Measurements from ENCODE around the gene CIDEC. TPM values are rescaled to one million over a fixed set of nuclear protein-coding genes. Genes with fewer than 3 reads are reported as not detected.
"Not testable (repeated sequence)": the region's sequence is repeated elsewhere in the genome, so short reads cannot be mapped to it uniquely, and the experiment has no call there.

Gene CIDEC
- total and polyA plus RNA-seq, 9 of the 15 experiments (the other 6 are each of a cell fraction or from before 2014, with no cell fraction given), result not detected

GRCh38 chr3:9896755-9897407 lies 16.8 kb upstream of the CIDEC start:
- DNase-seq (ENCODE audit: extremely low read depth in 1 of 4, low spot score in 3 of 4); ATAC-seq; in situ Hi-C loops (cut with MboI); H3K9me1 ChIP-seq (ENCODE audit: control insufficient read depth, insufficient read depth, low read length); FAIRE-seq; H2AFZ ChIP-seq (ENCODE audit: low read depth, low read length); H4K20me1 ChIP-seq (replicated peaks; ENCODE audit: control insufficient read depth, insufficient read depth, low read length); H3K9me3 ChIP-seq (replicated peaks; ENCODE audit: control insufficient read depth, insufficient read depth, low read depth, low read length); BruUV-seq (replicated peaks); H3K4me3 ChIP-seq; intact Hi-C loops (cut with micrococcal nuclease); H3K9ac ChIP-seq (ENCODE audit: insufficient read depth in 1 of 2, low read depth in 2 of 2, low read length in 2 of 2); H3K4me2 ChIP-seq (ENCODE audit: insufficient read depth, low read length); H3K27me3 ChIP-seq (ENCODE audit: control insufficient read depth in 2 of 2, insufficient read depth in 2 of 2, low read length in 2 of 2); TF ChIP-seq CEBPG (CRISPR knock-in tag; IDR thresholded peaks at IDR 0.05): not testable (repeated sequence)
- Histone ChIP-seq H3K79me2 (ENCODE audit: control insufficient read depth, insufficient read depth, low read length) (peaks cover 22% of the 10 kb centered on the region), H3K27ac (ENCODE audit: extremely low read depth, low read depth, low read length) (peak overlapping the region; percentile 74; the same call in 1 of the 3 replicates), H3K36me3 (ENCODE audit: control insufficient read depth, insufficient read depth, low read length) (peaks cover 29% of the 10 kb centered on the region), H3K4me1 (replicated peaks in 1 of 2; ENCODE audit: control insufficient read depth in 2 of 2, insufficient read depth in 2 of 2, low read length in 2 of 2) (peaks cover 30 to 31% of the 10 kb centered on the region in 2 experiments)
- POLR2A ChIA-PET, result interaction anchor here (0.9 to 1.7 kb wide), 4 partner anchors 9 to 30 kb away, joined by 3 to 9 read pairs (median 4); no protein-coding TSS in a partner anchor
- CTCF ChIA-PET (ENCODE audit: low intra/inter-chr PET ratio), result interaction anchor here (0.6 kb wide), 1 partner anchor 44 kb away, joined by 4 read pairs; no protein-coding TSS in a partner anchor
- peak in 1 of 2 experiments; percentile 32; a peak in 2 of 4 replicates for TF ChIP-seq CEBPG (tag; conservative IDR thresholded peaks at IDR 0.05 in 1 of 2, IDR thresholded peaks at IDR 0.05 in 1 of 2)
- 0 out of 2 replicates have a peak, but pooled peaks have one; percentile 27 for TF ChIP-seq LARP7 (IDR thresholded peaks at IDR 0.05)
- TF ChIP-seq CEBPB (tag; IDR thresholded peaks at IDR 0.05), result 0 out of 2 replicates have a peak, but pooled peaks have one; percentile 20
- TF ChIP-seq BCOR (IDR thresholded peaks at IDR 0.05), result 0 out of 2 replicates have a peak, but pooled peaks have one; percentile 8
- peak; percentile 75 for TF ChIP-seq ZBTB33 (CRISPR knock-in tag; IDR thresholded peaks at IDR 0.05)
- 82% methylated on average over 8 of the region's 10 CpGs for WGBS (ENCODE audit: insufficient coverage, low coverage, missing lambda C conversion rate)
